HG03521 (cell line): ENCODE results near the gene DRAXIN.

Experiments
- ATAC-seq: cut with Tn5 transposase; IDR thresholded peaks from one replicate; pipeline ENCODE4 v1.9.1; 2021; ENCODE audit warnings: mild to moderate bottlenecking, moderate library complexity; ENCODE audit not compliant: unreplicated experiment

Gene DRAXIN

GRCh38 chr1:11759791-11760190, 68.3 kb downstream of the DRAXIN start:
- ATAC-seq = no peak

GRCh38 chr1:11761285-11761684, 69.8 kb downstream of the DRAXIN start:
- ATAC-seq = no peak

DNA sequence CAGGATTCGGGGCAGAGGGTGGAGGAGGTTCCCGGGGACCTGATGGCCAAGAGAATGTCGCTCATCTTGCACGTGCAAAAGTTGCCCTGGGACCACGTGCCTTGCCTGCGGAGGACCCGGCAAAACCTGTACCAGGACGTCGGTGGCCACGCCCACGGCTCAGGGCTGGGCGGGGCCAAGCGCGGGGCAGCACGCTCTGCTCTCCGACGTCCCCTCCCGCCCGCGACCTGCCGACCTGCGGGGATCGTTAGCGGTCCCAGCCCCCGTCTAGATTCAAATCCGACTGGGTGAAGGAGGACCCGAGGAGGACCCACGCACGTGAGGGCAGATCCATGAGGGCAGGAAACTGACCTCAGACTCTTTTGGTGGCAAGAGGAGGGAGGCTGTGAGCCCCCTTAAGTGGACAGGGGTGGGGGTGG, 70.5 kb downstream of the DRAXIN start, which contains the start of gene C1orf167:
Gene C1orf167, plus strand, starts transcription at position 206 of the 419 bp plus-strand sequence. CDS start 2,208 bp downstream, outside the sequence.
- ATAC-seq = no peak

- no peak for ATAC-seq
Measured at GRCh38 chr1:11764115-11764514, 72.6 kb downstream of the DRAXIN start.

DNA sequence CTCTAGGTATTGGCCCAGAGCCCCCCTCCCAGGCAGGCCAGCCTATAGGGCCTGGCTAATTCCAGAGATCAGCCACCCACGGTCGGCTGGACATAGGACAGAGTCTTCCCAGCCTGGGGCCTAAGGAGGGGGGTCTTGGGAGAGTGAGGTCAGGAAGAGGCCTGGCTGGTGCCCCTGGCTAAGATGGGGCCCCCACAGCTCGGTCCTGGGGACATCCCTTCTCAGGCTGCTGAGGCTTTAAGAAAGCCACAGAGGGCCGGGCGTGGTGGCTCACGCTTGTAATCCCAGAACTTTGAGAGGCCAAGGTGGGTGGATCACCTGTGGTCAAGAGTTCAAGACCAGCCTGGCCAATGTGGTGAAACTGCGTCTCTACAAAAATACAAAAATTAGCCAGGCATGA, 73.0 kb downstream of the DRAXIN start:
- ATAC-seq = no peak

GRCh38 chr1:11765661-11766428, 74.3 kb downstream of the DRAXIN start:
- no peak for ATAC-seq

DNA sequence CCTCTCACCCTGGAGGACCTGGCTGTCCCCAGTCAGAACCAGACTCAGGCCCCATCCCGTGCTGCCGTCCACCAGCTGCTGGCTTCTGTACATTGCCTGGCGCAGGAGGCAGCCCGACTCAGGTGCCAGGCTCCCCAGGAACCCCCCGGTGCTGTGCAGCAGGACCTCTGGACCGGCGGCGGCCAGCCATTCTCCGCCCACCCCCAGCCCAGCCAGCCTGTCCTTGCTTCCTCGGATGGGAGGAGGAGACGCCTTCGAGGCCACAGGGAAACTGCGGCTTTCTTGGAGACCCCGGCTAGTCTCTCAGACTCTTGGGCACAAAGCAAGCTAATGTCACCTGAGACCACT, 74.9 kb downstream of the DRAXIN start:
- ATAC-seq = no peak

- no peak for ATAC-seq
Measured at GRCh38 chr1:11767922-11768704, 76.6 kb downstream of the DRAXIN start.

DNA sequence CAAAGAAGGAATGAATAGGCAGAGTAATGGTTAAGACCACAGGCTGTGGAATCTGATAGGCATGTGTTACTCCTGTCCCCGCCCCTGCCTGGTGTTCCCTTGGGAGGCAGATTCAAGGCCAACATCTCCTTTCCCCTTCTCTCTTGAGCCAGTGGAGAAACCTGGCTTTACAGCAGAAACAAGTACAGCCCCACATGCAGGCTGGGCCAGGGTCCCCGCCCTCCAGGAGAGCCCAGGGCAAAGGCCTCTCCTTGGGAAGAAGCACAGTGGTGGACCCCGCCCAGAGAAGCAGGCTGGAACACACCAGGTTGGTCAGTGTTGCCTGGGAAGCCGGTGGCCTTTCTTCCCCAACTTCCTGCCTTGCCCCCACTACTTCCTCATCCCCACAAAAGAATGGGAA, 77.3 kb downstream of the DRAXIN start:
- no peak for ATAC-seq

DNA sequence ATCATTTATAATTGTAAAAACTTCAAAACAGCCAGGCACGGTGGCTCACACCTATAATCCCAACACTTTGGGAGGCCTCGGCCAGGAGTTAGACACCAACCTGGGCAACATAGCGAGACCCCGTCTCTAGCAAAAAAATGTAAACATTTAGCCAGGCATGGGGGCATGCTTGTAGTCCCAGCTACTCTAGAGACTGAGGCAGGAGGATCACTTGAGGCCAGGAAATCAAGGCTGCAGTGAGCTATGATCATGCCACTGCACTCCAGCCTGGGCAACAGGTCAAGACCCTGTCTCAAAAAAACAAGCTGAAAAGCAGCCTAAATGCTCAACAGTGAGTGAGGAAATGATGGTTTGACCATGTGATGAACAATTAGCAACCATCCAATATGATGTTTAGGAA, 77.8 kb downstream of the DRAXIN start:
- no peak for ATAC-seq

DNA sequence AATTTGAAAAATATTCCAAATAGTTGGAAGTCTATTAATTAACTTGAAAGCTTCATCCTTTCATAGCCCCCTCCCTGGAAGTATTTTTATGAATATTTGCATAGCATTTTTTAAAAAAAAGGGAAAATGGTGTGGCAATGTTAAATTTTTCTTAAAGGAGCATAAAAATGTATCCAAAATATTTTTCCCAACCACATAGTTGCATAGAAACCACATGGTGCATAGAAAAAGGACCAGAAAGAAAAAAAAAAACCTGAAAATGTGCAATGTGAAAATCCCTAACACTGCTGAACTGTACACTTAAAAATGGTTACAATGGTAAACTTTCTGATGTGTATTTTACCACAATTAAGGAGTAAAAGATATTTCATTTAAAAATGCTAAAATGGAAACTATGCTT, 78.5 kb downstream of the DRAXIN start:
- ATAC-seq = no peak

DNA sequence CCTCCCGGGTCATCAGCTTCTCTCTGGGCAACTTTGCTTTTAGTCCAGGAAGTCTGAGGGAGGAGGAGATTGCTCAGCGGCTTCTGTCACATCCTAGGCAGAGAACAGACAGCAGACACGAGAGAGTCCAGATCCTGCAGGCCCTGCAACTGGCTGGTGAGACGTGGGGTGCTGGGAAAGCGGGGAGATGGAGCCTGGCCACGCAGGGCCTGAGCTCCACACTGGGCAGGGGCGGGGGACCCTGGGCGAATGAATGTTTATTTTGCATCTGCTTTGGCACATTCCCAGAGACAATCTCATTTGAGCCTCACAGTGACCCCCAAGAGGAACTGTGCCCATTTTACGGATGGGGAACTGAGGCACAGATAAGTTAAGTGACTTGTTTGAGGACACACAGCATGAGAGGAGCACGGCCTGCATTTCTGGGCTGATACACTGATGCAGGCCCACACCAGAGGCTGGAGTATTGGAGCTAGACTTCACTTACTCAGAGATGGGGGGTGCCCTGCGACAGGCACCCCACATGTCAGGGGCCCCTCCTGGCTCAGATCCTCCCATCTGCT, 80.1 kb downstream of the DRAXIN start:
- ATAC-seq = no peak

DNA sequence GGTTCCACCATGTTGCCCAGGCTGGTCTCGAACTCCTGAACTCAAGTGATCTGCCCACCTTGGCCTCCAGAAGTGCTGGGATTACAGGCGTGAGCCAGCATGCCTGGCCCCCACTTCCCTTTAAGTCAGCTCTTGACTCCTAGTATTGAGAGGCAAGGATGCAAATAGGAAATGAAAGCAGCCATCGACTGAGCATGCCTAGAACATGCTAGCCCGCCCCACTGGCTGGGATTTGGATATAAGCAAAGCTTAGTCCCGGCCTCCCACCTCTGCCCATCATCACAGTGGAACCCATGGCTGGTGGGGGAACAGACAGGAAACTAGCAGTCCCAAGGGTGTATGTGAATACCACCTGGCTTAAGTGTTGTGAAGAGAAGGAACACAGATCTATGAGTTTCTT, 80.9 kb downstream of the DRAXIN start:
- ATAC-seq = no peak

GRCh38 chr1:11774753-11775152, 83.2 kb downstream of the DRAXIN start:
- ATAC-seq = no peak
